GM18861 (cell line): ENCODE results near the gene NOCT.
A peak's percentile ranks its signal among the peaks of the same experiment; 100 is the strongest.
"Not testable (repeated sequence)": the region's sequence is repeated elsewhere in the genome, so short reads cannot be mapped to it uniquely, and the experiment has no call there.

ENCODE experiments used
- ATAC-seq: cut with Tn5 transposase; IDR thresholded peaks from one replicate; pipeline ENCODE4 v1.9.1; 2021; ENCODE audit not compliant: unreplicated experiment

The NOCT gene

GRCh38 chr4:139009702-139010101 is 5.9 kb upstream of the NOCT start:
- no peak for ATAC-seq

- no peak for ATAC-seq
Observed at GRCh38 chr4:139011225-139011950, 4.2 kb upstream of the NOCT start.

- peak; percentile 1 for ATAC-seq
Observed at GRCh38 chr4:139014371-139015268, 961 bp upstream of the NOCT start.

- ATAC-seq: peak; percentile 22
Observed at GRCh38 chr4:139015948-139016471, 429 bp downstream of the NOCT start.

GRCh38 chr4:139017861-139018260 is 2.3 kb downstream of the NOCT start:
- no peak for ATAC-seq

GRCh38 chr4:139018501-139018900 is 2.9 kb downstream of the NOCT start:
- ATAC-seq: no peak

GRCh38 chr4:139018971-139019758 is 3.6 kb downstream of the NOCT start:
- ATAC-seq: no peak

- no peak for ATAC-seq
Observed at GRCh38 chr4:139020384-139020783, 4.8 kb downstream of the NOCT start.

GRCh38 chr4:139021071-139021470 is 5.5 kb downstream of the NOCT start:
- not testable (repeated sequence) for ATAC-seq

- ATAC-seq: no peak
Observed at GRCh38 chr4:139022835-139023234, 7.3 kb downstream of the NOCT start.

GRCh38 chr4:139024686-139025085 is 9.1 kb downstream of the NOCT start:
- no peak for ATAC-seq

- no peak for ATAC-seq
Observed at GRCh38 chr4:139025841-139026240, 10.3 kb downstream of the NOCT start.

- ATAC-seq: no peak
Observed at GRCh38 chr4:139027776-139028175, 12.2 kb downstream of the NOCT start.

- ATAC-seq: no peak
Observed at GRCh38 chr4:139028191-139028661, 12.6 kb downstream of the NOCT start.

- ATAC-seq: not testable (repeated sequence)
Observed at GRCh38 chr4:139029866-139030363, 14.3 kb downstream of the NOCT start.

- ATAC-seq: peak; percentile 89
Observed at GRCh38 chr4:139030614-139031235, 15.1 kb downstream of the NOCT start.

GRCh38 chr4:139035650-139036049 is 20.1 kb downstream of the NOCT start:
- no peak for ATAC-seq

- ATAC-seq: no peak
Observed at GRCh38 chr4:139036885-139037284, 21.3 kb downstream of the NOCT start.

- ATAC-seq: no peak
Observed at GRCh38 chr4:139038874-139039443, 23.4 kb downstream of the NOCT start.

GRCh38 chr4:139042981-139043460 is 27.4 kb downstream of the NOCT start:
- no peak for ATAC-seq
